ENCODE data around the gene MAP6D1. TPM values are rescaled to one million over a fixed set of nuclear protein-coding genes. Genes with fewer than 3 reads are reported as not detected.
"Not testable (repeated sequence)": the region's sequence is repeated elsewhere in the genome, so short reads cannot be mapped to it uniquely, and the experiment has no call there.

The MAP6D1 gene
- total RNA-seq, 4 donors from 2014 or later = 0.42 to 21.6 (median 3.6) TPM

GRCh38 chr3:183782576-183783276, 42.7 kb downstream of the MAP6D1 start:
- TF ChIP-seq POLR2A (IDR thresholded peaks at IDR 0.05) (no peak), CTCF (IDR thresholded peaks at IDR 0.05) (no peak), EP300 (IDR thresholded peaks at IDR 0.05) (no peak)
- WGBS, 2 donors = 86 to 87% methylated on average over 7 of the region's 7 CpGs
- Histone ChIP-seq H3K27me3 (no peaks in the 10 kb centered on the region), H3K9me3 (no peaks in the 10 kb centered on the region), H3K4me3 (no peak overlapping the region), H3K36me3 (peaks cover 0 to 93% (median 5%) of the 10 kb centered on the region in 3 donors), H3K4me1 (no peaks in the 10 kb centered on the region), H3K27ac (no peak overlapping the region)
- no peak for DNase-seq (ENCODE audit: low spot score in 2 of 2)

GRCh38 chr3:183781246-183781645, 44.1 kb downstream of the MAP6D1 start:
- Histone ChIP-seq H3K36me3 (peaks cover 0 to 93% (median 14%) of the 10 kb centered on the region in 3 donors), H3K4me3 (no peak overlapping the region), H3K27me3 (no peaks in the 10 kb centered on the region), H3K27ac (no peak overlapping the region), H3K9me3 (no peaks in the 10 kb centered on the region), H3K4me1 (no peaks in the 10 kb centered on the region)
- 95% methylated on average over 6 of the region's 6 CpGs for WGBS, 2 donors
- DNase-seq (ENCODE audit: low spot score in 2 of 2) = no peak
- TF ChIP-seq POLR2A (IDR thresholded peaks at IDR 0.05) = no peak
- no peak for TF ChIP-seq EP300 (IDR thresholded peaks at IDR 0.05)
- no peak for TF ChIP-seq CTCF (IDR thresholded peaks at IDR 0.05)

- no peaks in the 10 kb centered on the region for H3K4me1 ChIP-seq
- DNase-seq (ENCODE audit: low spot score in 2 of 2) = no peak
- no peak overlapping the region for H3K4me3 ChIP-seq
- 92 to 93% methylated on average over 14 of the region's 14 CpGs for WGBS, 2 donors
- peaks cover 0 to 95% (median 18%) of the 10 kb centered on the region in 3 donors for H3K36me3 ChIP-seq
- TF ChIP-seq EP300 (IDR thresholded peaks at IDR 0.05) (no peak), CTCF (IDR thresholded peaks at IDR 0.05) (no peak), POLR2A (IDR thresholded peaks at IDR 0.05) (no peak)
- no peak overlapping the region for H3K27ac ChIP-seq
- no peaks in the 10 kb centered on the region for H3K9me3 ChIP-seq
- no peaks in the 10 kb centered on the region for H3K27me3 ChIP-seq
Measured at GRCh38 chr3:183779896-183780465, 45.4 kb downstream of the MAP6D1 start.

- TF ChIP-seq EP300 (IDR thresholded peaks at IDR 0.05) (no peak), CTCF (IDR thresholded peaks at IDR 0.05) (no peak), POLR2A (IDR thresholded peaks at IDR 0.05) (no peak)
- Histone ChIP-seq H3K36me3 (peaks cover 0 to 97% (median 18%) of the 10 kb centered on the region in 3 donors), H3K4me3 (no peak overlapping the region), H3K9me3 (no peaks in the 10 kb centered on the region), H3K27me3 (no peaks in the 10 kb centered on the region), H3K4me1 (no peaks in the 10 kb centered on the region), H3K27ac (no peak overlapping the region)
- no peak for DNase-seq (ENCODE audit: low spot score in 2 of 2)
- WGBS, 2 donors = 88 to 89% methylated on average over 4 of the region's 4 CpGs
Measured at GRCh38 chr3:183777016-183777618, 48.3 kb downstream of the MAP6D1 start.

GRCh38 chr3:183776451-183776850, 48.9 kb downstream of the MAP6D1 start:
- not testable (repeated sequence) for H3K27me3 ChIP-seq; DNase-seq (ENCODE audit: low spot score in 2 of 2); H3K27ac ChIP-seq; H3K9me3 ChIP-seq; H3K4me1 ChIP-seq; H3K4me3 ChIP-seq
- H3K36me3 ChIP-seq = peaks cover 0 to 92% (median 18%) of the 10 kb centered on the region in 3 donors
- 80 to 86% methylated on average over 5 of the region's 5 CpGs for WGBS, 2 donors

All from tibial nerve (tissue), 4 donors.